HepG2 (cell line): ENCODE results near the gene TCF23. TPM values are rescaled to one million over a fixed set of nuclear protein-coding genes. Genes with fewer than 3 reads are reported as not detected.

Source experiments
- CC2D1A ChIP-seq: sonication (generic); formaldehyde crosslinking; IDR thresholded peaks from 2 replicates; pipeline ENCODE4 v1.8.1; 2023; ENCODE audit warnings: mild to moderate bottlenecking, missing genetic modification reagents
- ERF ChIP-seq: IDR thresholded peaks from 2 replicates; pipeline ENCODE4 v1.6.1; 2018; ENCODE audit warnings: missing biosample characterization, missing genetic modification reagents
- HMGXB3 ChIP-seq: sonication (generic); formaldehyde crosslinking; IDR thresholded peaks from 2 replicates; pipeline ENCODE4 v1.4.0; 2020; ENCODE audit warnings: missing genetic modification reagents, borderline replicate concordance
- HMGXB4 ChIP-seq, 2 experiments: sonication (generic) in 1 of 2; formaldehyde crosslinking in 1 of 2; IDR thresholded peaks; 2 replicates each; pipeline versions ENCODE4 v1.4.0 to v1.6.1; 2018 to 2020; ENCODE audit warnings: missing genetic modification reagents in 2 of 2, borderline replicate concordance in 1 of 2, low read depth in 1 of 2, mild to moderate bottlenecking in 1 of 2, missing biosample characterization in 1 of 2
- MBD4 ChIP-seq: IDR thresholded peaks from 2 replicates; pipeline ENCODE4 v1.6.1; 2012; ENCODE audit warnings: low read length, inconsistent platforms, borderline replicate concordance
- MEIS1 ChIP-seq: sonication (generic); formaldehyde crosslinking; IDR thresholded peaks from 2 replicates; pipeline ENCODE4 v1.9.0; 2021; ENCODE audit warnings: mild to moderate bottlenecking, missing genetic modification reagents, moderate library complexity, borderline replicate concordance
- MXI1 ChIP-seq: IDR thresholded peaks from 3 replicates; pipeline ENCODE4 v1.6.1; 2012; ENCODE audit warnings: low read depth, low read length, inconsistent platforms, borderline replicate concordance
- POGZ ChIP-seq: sonication (generic); formaldehyde crosslinking; IDR thresholded peaks from 2 replicates; pipeline ENCODE4 v1.4.0; 2020; ENCODE audit warnings: mild to moderate bottlenecking, missing genetic modification reagents
- RFXANK ChIP-seq: IDR thresholded peaks from 2 replicates; pipeline ENCODE4 v1.6.1; 2016
- SNAPC2 ChIP-seq: sonication (generic); formaldehyde crosslinking; IDR thresholded peaks from 2 replicates; pipeline ENCODE4 v1.8.1; 2022; ENCODE audit warnings: mild to moderate bottlenecking, missing genetic modification reagents
- SRF ChIP-seq: IDR thresholded peaks from 2 replicates; pipeline ENCODE4 v1.6.1; 2011; ENCODE audit warnings: mild to moderate bottlenecking, low read depth, low read length, moderate library complexity
- TBP ChIP-seq: sonication (generic); formaldehyde crosslinking; IDR thresholded peaks from 2 replicates; pipeline ENCODE4 v1.5.0; 2020; ENCODE audit warnings: missing genetic modification reagents
- TBX3 ChIP-seq: fragments of 450-650 bp; IDR thresholded peaks from 2 replicates; pipeline ENCODE4 v1.6.1; 2017; ENCODE audit warnings: antibody characterized with exemption, mild to moderate bottlenecking, inconsistent platforms, borderline replicate concordance
- TEF ChIP-seq: sonication (generic); formaldehyde crosslinking; IDR thresholded peaks from 2 replicates; pipeline ENCODE4 v1.5.0; 2020; ENCODE audit warnings: missing genetic modification reagents
- TRIM22 ChIP-seq: fragments of 450-650 bp; IDR thresholded peaks from 2 replicates; pipeline ENCODE4 v1.6.1; 2017
- ZNF205 ChIP-seq: IDR thresholded peaks from 2 replicates; pipeline ENCODE4 v1.6.1; 2018; ENCODE audit warnings: missing biosample characterization, missing genetic modification reagents
- ZNF441 ChIP-seq: sonication (generic); formaldehyde crosslinking; IDR thresholded peaks from 2 replicates; pipeline ENCODE4 v1.7.0; 2021; ENCODE audit warnings: missing genetic modification reagents, borderline replicate concordance
- polyA plus RNA-seq, 8 experiments: library from polyadenylated mRNA; depleted of rRNA in 3 of 8; stranded (reverse) in 7 of 8; unstranded in 1 of 8; fragments of >200 nt; fragmentation: Illumina TruSeq in 4 of 8; extraction: Trizol in 4 of 8; gene quantifications; 2 replicates each; pipeline versions ENCODE4 v1.2.1 to v1.2.3, GENCODE V29; 2011 to 2016; ENCODE audit warnings: low read depth in 4 of 8, missing spikeins in 1 of 8, mixed read lengths in 1 of 8; ENCODE audit not compliant: insufficient read depth in 1 of 8
- total RNA-seq, 5 experiments: library from RNA; depleted of rRNA; stranded (reverse); fragments of >200 nt; fragmentation: Illumina TruSeq; extraction: Trizol; gene quantifications; 2 replicates each; pipeline ENCODE4 v1.2.3, GENCODE V29; 2016; ENCODE audit warnings: low read depth in 1 of 5

The TCF23 gene
- total and polyA plus RNA-seq, 2 of the 13 experiments (the other 11 are each of a cell fraction or from before 2014, with no cell fraction given), result 0.02 to 1.4 TPM

GRCh38 chr2:27191070-27191829 lies 42.4 kb downstream of the TCF23 start (continued):
- TF ChIP-seq POGZ (CRISPR knock-in tag), result 0 out of 2 replicates have a peak, but pooled peaks have one; percentile 21
- 0 out of 3 replicates have a peak, but pooled peaks have one; percentile 49 for TF ChIP-seq MXI1
- no peak for TF ChIP-seq MBD4
- no peak for TF ChIP-seq ZNF441 (CRISPR knock-in tag)
- TF ChIP-seq TBP (CRISPR knock-in tag), result no peak
- TF ChIP-seq TBX3, result no peak
- TF ChIP-seq SNAPC2 (CRISPR knock-in tag), result 0 out of 2 replicates have a peak, but pooled peaks have one; percentile 28
- TF ChIP-seq RFXANK (CRISPR knock-in tag), result peak; percentile 63; the same call in 1 of the 2 replicates
- peak; percentile 52; the same call in 1 of the 2 replicates for TF ChIP-seq ZNF205
- TF ChIP-seq CC2D1A, result no peak
- no peak for TF ChIP-seq SRF
- peak; percentile 42; the same call in 1 of the 2 replicates for TF ChIP-seq MEIS1 (CRISPR knock-in tag)
- TF ChIP-seq HMGXB3 (CRISPR knock-in tag), result 0 out of 2 replicates have a peak, but pooled peaks have one; percentile 68
- no peak for TF ChIP-seq TEF (CRISPR knock-in tag)
- no peak for TF ChIP-seq TRIM22
- peak; percentile 58 to 80; a peak in 3 of 4 replicates for TF ChIP-seq HMGXB4 (CRISPR knock-in tag; IDR thresholded peaks at IDR 0.05; ENCODE audit: borderline replicate concordance in 1 of 2, low read depth in 1 of 2)
- TF ChIP-seq ERF (CRISPR knock-in tag), result peak; percentile 71; the same call in 1 of the 2 replicates
